Coronary artery (tissue), 2 donors: ENCODE measurements around the gene TBC1D5.

Experiments
- DNase-seq: peaks from one replicate; pipeline ENCODE4 v3.0.0-alpha.2; 2017; ENCODE audit warnings: low spot score
- H3K27ac ChIP-seq, 2 donors: fragments of 200-600 bp; sonication (generic); one replicate each; pipeline ENCODE4 v1.5.1; 2016 to 2019
- H3K4me3 ChIP-seq: fragments of 200-600 bp; sonication (generic); 2 replicates; pipeline ENCODE4 v1.5.1; 2016; ENCODE audit warnings: mild to moderate bottlenecking, moderate library complexity
- TF ChIP-seq, protein P1 (sequence below): fragments of 200-600 bp; sonication (generic); IDR thresholded peaks from one replicate; pipeline ENCODE4 v1.5.1; 2019; ENCODE audit warnings: antibody characterized with exemption

TBC1D5 gene

DNA sequence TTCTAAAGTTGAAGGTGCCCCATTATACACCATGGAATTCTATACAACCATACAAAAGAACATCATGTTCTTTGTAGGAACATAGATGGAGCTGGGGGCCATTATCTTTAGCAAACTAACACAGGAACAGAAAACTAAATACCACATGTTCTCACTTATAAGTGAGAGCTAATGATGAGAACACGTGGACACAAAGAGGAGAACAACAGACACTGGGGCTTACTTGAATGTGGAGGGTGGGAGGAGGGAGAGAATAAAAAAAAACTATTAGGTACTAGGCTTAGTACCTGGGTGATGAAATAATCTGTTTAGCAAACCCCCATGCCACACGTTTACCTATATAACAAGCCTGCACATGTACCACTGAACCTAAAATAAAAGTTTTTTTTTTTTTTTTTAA is 515.0 kb downstream of the TBC1D5 start:
- TF ChIP-seq, protein P1, sequence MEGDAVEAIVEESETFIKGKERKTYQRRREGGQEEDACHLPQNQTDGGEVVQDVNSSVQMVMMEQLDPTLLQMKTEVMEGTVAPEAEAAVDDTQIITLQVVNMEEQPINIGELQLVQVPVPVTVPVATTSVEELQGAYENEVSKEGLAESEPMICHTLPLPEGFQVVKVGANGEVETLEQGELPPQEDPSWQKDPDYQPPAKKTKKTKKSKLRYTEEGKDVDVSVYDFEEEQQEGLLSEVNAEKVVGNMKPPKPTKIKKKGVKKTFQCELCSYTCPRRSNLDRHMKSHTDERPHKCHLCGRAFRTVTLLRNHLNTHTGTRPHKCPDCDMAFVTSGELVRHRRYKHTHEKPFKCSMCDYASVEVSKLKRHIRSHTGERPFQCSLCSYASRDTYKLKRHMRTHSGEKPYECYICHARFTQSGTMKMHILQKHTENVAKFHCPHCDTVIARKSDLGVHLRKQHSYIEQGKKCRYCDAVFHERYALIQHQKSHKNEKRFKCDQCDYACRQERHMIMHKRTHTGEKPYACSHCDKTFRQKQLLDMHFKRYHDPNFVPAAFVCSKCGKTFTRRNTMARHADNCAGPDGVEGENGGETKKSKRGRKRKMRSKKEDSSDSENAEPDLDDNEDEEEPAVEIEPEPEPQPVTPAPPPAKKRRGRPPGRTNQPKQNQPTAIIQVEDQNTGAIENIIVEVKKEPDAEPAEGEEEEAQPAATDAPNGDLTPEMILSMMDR = no peak
- DNase-seq = no peak
- H3K27ac ChIP-seq = no peak overlapping the region
- no peak overlapping the region for H3K4me3 ChIP-seq

DNA sequence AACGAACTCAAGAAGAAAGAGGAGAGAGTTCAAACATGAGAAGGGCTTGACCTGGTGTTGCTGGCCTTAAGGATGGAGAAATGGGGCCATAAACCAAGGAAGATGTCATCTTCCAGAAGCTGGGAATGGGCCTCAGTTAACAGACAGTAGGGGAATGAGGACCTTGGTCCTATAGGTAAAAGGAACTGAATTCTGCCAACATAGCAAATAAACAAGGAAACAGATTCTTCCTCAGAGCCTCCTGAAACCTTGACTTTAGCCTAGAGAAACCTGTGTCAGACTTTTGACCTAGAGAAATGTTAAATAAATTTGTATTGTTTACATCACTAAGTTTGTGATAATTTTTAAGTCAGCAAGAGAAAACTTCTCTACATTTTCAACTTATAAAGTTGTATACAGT is 520.9 kb downstream of the TBC1D5 start:
- no peak for DNase-seq
- Histone ChIP-seq H3K27ac (no peak overlapping the region), H3K4me3 (no peak overlapping the region)
- TF ChIP-seq, protein P1 = no peak

DNA sequence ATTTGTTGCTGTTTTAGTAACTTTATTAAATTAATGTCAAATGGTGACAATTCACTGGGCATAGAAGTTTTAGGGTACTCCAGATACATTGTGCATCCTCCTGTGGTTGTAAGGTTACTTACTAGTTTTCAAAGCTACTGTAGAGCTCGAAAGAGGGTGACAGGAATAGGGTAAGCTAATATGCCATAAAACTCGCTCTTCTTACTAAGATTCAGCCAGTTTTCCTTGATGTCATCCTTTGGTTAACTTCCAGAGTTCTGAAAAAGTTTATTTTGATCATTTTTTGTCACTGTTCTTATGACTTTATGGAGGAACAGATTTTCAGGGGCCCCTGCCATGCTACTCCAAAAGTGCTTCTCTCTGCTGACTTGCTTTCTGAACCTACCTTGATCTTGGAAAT is 522.8 kb downstream of the TBC1D5 start:
- Histone ChIP-seq H3K4me3 (no peak overlapping the region), H3K27ac (no peak overlapping the region)
- TF ChIP-seq, protein P1 = no peak
- no peak for DNase-seq

DNA sequence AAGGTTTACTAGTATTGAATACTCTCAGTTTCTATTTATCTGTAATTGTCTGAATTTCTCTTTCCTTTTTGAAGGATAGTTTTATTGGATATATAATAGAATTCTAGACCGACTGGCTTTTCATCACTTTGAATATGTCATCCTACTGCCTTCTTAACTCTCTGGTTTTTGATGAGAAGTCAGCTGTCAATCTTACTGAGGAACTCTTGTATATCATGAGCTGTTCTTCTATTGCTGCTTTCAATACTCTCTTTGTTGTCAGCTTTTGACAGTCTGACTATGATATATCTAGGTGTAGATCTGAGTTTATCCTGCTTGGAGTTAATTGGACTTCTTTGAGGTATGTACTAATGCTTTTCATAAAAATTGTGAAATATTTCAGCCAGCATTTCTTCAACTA is 523.8 kb downstream of the TBC1D5 start:
- TF ChIP-seq, protein P1 = no peak
- no peak for DNase-seq
- no peak overlapping the region for H3K27ac ChIP-seq
- no peak overlapping the region for H3K4me3 ChIP-seq

DNA sequence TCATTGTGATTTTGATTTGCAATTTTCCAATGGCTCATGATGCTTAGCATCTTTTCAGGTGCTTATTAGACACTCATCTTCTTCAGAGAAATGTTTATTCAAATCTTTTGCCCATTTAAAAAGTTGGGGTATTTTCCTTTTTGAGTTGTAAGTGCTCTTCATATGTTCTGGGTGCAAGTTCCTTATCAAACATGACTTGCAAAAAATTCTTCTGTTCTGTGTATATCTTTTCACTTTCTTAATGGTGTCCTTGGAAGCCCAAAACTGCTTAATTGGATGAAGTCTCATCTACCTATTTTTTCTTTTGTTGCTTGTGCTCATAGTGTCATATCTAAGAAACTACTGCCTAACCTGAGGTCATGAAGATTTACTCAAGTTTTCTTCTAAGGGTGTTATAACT is 524.8 kb downstream of the TBC1D5 start:
- H3K4me3 ChIP-seq = no peak overlapping the region
- no peak for DNase-seq
- TF ChIP-seq, protein P1 = no peak
- no peak overlapping the region for H3K27ac ChIP-seq

DNA sequence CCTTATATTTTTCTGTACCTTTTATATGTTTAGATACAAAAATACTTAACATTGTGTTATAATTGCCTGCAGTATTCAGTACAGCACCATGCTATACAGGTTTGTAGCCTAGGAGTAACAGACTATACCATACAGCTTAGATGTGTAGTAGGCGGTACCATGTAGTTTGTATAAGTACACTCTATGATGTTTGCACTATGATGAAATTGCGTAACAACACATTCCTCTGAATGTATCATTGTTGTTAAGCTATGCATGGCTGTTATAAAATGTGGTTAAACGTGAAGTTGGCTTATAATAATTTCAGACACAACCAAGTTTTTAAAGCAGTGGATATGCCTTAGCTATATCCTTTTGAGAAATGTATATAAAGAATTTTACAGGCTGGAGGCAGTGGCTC is 529.3 kb downstream of the TBC1D5 start:
- TF ChIP-seq, protein P1 = no peak

DNA sequence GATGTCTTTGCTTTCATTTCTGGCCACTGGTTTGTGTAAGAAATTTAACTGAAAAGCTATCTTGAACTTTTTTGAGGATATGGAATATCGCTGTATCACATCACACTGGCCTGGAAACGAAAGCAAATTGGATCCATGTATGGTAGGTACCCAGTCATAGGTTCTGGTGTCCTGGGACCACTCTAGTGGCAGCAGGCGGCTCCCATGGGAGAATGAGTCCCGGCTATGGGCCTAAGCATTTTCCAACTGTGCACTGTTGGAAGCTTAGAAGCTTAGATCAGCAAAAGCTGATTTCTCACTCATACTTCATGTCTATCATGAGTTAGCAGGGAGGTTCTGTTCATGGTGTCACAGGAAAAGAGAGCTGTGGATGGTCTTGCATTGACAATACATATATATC is 534.5 kb downstream of the TBC1D5 start:
- Histone ChIP-seq H3K27ac (peak overlapping the region; percentile 77 to 80), H3K4me3 (no peak overlapping the region)
- TF ChIP-seq, protein P1 = no peak
- no peak for DNase-seq

More for the DNA sequence above, 529.3 kb downstream of the TBC1D5 start:
- Histone ChIP-seq H3K4me3 (no peak overlapping the region), H3K27ac (no peak overlapping the region)
- DNase-seq = no peak
